VCaP (cell line): ENCODE measurements around the gene MPZL1.
"Not testable (repeated sequence)": the region's sequence is repeated elsewhere in the genome, so short reads cannot be mapped to it uniquely, and the experiment has no call there.

Experiments
- H3K27ac ChIP-seq: fragments of 450-650 bp; 2 replicates; pipeline ENCODE4 v1.5.1; 2017
- TF ChIP-seq, protein P1 (sequence below): fragments of 450-650 bp; conservative IDR thresholded peaks from 2 replicates; pipeline ENCODE4 v1.5.1; 2017; ENCODE audit warnings: mild to moderate bottlenecking, moderate library complexity

The MPZL1 gene

GRCh38 chr1:167820684-167821355 lies 99.0 kb downstream of the MPZL1 start:
- no peak overlapping the region for H3K27ac ChIP-seq
- TF ChIP-seq, protein P1, sequence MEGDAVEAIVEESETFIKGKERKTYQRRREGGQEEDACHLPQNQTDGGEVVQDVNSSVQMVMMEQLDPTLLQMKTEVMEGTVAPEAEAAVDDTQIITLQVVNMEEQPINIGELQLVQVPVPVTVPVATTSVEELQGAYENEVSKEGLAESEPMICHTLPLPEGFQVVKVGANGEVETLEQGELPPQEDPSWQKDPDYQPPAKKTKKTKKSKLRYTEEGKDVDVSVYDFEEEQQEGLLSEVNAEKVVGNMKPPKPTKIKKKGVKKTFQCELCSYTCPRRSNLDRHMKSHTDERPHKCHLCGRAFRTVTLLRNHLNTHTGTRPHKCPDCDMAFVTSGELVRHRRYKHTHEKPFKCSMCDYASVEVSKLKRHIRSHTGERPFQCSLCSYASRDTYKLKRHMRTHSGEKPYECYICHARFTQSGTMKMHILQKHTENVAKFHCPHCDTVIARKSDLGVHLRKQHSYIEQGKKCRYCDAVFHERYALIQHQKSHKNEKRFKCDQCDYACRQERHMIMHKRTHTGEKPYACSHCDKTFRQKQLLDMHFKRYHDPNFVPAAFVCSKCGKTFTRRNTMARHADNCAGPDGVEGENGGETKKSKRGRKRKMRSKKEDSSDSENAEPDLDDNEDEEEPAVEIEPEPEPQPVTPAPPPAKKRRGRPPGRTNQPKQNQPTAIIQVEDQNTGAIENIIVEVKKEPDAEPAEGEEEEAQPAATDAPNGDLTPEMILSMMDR: no peak

DNA sequence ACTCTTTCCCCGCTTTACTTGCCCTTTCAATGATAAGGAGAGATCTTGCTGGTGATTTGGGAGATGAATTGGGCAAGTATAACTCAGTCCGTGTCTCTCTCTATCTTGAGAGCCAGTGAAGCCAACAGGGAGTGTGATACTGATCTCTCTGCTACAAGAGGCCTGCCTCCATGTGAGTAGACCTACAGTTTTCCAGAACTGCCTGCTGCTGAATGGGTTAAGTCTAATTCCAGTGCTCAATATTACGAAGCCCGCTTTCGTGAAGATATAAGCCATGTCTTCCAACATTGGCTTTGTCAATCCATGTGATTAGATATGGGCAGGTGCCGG lies 99.5 kb downstream of the MPZL1 start:
- TF ChIP-seq, protein P1: no peak
- no peak overlapping the region for H3K27ac ChIP-seq

DNA sequence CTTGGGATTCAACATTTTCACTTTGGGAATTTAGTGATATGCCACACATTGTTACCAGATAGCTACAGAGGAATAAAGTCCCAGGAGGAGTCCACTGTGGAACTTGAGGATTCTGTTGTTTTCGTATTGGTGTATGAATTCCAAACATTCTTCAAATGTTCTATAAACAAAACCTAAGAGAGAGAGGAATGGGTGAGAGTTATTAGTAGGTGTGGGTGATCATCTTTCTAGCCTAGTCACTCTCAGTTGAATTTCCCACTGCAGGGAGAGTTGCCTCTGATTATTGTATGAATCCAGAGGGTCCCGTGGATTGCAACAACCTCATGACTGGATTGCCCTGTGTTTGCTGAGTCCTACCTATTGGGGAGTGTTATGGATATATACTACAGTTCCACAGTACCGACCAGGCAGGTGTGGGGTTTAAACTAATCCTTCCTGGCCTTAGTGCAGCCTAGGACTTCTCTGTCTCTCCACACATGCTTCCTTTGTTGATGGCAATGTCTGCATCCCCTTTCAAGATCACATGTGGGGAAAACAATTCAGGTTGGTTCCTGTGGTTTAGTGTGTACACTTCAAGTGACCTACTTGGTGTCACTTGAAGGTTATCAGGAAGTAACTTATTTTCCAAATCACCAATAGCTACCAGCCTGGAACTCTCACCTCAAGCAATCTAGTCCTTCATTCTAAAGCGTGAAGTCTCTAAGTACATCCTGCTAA lies 100.3 kb downstream of the MPZL1 start:
- no peak overlapping the region for H3K27ac ChIP-seq
- TF ChIP-seq, protein P1: no peak

DNA sequence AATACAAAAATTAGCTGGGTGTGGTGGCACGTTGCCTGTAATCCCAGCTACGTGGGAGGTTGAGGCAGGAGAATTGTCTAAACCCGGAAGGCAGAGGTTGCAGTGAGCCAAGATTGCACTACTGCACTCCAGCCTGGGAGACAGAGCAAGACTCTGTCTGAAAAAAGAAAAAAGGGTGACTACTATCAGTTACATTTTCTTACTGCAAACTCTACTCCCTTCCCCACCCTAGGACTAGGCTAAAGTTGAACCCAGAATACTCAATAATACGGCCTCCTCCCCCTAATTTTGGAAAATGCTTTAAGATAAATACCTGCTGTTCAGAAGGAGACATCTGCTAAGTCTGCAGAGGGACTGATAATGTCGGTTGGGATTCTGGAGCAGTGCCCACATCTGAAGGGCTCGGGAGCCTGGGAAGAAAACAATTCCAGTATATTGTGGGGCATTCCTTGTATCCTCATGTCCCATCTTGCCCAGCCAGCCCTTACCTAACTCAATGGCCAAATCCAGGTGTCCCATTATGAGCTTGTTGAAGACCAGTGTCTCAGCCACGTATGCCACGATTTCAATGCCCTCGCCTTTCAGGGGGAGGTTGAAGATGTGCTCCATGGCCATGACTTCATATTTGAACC lies 102.5 kb downstream of the MPZL1 start:
- no peak overlapping the region for H3K27ac ChIP-seq
- TF ChIP-seq, protein P1: no peak

GRCh38 chr1:167825419-167826079 lies 103.8 kb downstream of the MPZL1 start:
- TF ChIP-seq, protein P1: no peak
- no peak overlapping the region for H3K27ac ChIP-seq

- H3K27ac ChIP-seq: no peak overlapping the region
- TF ChIP-seq, protein P1: no peak
These were observed 104.3 kb downstream of the MPZL1 start for GRCh38 chr1:167826127-167826526.

DNA sequence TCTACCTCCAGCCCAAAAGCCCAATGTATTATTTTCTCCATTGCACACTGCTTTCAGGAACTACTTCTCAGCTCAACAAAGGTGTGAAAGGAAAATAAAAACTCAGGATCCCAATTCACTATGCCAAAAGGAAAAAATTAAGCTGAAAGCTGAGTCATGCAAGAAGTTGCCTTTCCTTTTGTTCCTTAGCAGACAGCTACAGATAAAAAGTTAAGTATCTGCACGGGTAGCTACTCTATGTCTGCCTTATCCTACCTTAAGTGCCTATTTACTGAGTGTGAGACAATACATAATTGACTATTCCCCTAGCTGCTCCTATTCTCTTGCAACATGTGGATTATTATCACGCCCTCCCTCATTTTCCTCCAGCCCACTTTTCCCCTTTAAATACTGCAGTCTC lies 108.1 kb downstream of the MPZL1 start:
- H3K27ac ChIP-seq: no peak overlapping the region
- TF ChIP-seq, protein P1: no peak

DNA sequence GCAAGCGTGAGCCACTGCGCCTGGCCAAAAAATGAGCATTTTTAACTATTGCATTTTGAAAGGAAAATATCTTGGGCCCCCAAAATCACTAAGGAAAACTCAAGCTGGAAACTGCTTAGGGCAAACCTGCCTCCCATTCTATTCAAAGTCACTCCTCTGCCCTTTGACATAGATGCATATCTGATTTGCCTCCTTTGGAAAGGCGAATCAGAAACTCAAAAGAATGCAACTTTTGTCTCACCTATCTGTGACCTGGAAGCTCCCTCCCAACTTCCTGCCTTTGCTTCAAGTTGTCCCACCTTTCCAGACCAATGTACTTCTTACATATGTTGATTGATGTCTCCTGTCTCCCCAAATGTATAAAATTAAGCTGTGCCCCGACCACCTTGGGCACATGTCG lies 108.9 kb downstream of the MPZL1 start:
- H3K27ac ChIP-seq: not testable (repeated sequence)
